IPS DF 6.9 (cell line): ENCODE results near the gene NOTCH1.

ENCODE experiments used
- DNase-seq: peaks from one replicate; pipeline ENCODE4 v3.0.0-alpha.2; 2013; ENCODE audit warnings: low read depth, low spot score
- H3K27ac ChIP-seq: one replicate; pipeline ENCODE4 v1.5.1; 2013; ENCODE audit warnings: low read length, control low read depth
- H3K27me3 ChIP-seq: 2 replicates; pipeline ENCODE4 v1.6.1; 2013; ENCODE audit warnings: mild to moderate bottlenecking, low read length; ENCODE audit not compliant: control insufficient read depth, insufficient read depth
- H3K36me3 ChIP-seq: 2 replicates; pipeline ENCODE4 v1.6.1; 2013; ENCODE audit warnings: low read length; ENCODE audit not compliant: control insufficient read depth, insufficient read depth
- H3K4me1 ChIP-seq: 2 replicates; pipeline ENCODE4 v1.6.1; 2013; ENCODE audit warnings: low read length; ENCODE audit not compliant: control insufficient read depth, insufficient read depth
- H3K4me3 ChIP-seq: 2 replicates; pipeline ENCODE4 v1.5.1; 2013; ENCODE audit warnings: mild to moderate bottlenecking, low read length
- H3K9me3 ChIP-seq: 2 replicates; pipeline ENCODE4 v1.6.1; 2013; ENCODE audit warnings: low read length, inconsistent platforms; ENCODE audit not compliant: control insufficient read depth, insufficient read depth
- WGBS: extraction: QIAGEN DNeasy Blood & Tissue Kit; methylation state at CpG from one replicate; pipeline ENCODE4 v1.1.7; 2013; ENCODE audit warnings: mixed read lengths, missing lambda C conversion rate; ENCODE audit not compliant: insufficient read length, insufficient coverage; 5-methylcytosine and 5-hydroxymethylcytosine counted together

Gene NOTCH1

DNA sequence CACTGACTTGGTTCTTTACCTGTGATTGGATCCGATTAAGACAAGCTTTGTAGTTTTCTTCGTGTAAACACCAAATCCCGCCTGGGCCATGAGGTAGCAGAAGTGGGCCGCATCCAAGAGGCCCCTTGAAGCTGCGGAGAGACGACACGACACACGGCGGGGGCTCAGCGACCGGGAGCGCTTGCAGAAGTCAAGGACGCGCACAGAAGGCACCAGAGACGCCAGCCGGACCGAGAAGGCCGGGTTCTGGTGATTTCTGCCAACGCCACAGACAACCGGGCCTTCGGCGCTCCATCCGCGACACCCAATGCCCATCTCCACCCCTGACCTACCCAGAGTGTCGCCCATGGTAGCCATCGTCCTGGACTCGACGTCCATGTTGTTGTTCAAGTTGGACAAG lies 86.4 kb downstream of the NOTCH1 start:
- no peak overlapping the region for H3K27ac ChIP-seq
- H3K9me3 ChIP-seq, result no peaks in the 10 kb centered on the region
- no peak overlapping the region for H3K4me3 ChIP-seq
- H3K27me3 ChIP-seq, result no peaks in the 10 kb centered on the region
- no peak for DNase-seq
- H3K4me1 ChIP-seq, result no peaks in the 10 kb centered on the region
- WGBS, result no CpG with 5 or more reads among the region's 28 CpGs
- peaks cover 68% of the 10 kb centered on the region for H3K36me3 ChIP-seq

DNA sequence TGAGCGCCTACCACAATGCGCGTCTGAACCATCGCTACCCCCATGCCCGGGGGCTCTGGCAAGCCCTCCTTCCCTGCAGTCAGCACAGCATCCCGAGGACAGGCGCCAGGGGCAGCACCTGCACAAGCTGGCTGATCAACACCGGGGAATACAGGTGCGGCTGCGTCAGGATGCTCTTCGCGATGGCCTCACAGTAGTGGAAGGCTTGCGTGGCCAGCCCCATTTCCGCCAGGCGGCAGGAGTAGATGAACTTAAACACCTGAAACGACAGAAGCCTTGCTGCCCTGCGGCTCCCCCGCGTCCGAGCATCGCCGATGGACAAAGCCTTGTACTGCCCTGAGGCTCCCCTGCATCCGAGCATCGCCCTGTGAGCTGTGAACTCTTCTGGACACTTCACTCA lies 88.5 kb downstream of the NOTCH1 start:
- H3K4me3 ChIP-seq, result no peak overlapping the region
- H3K9me3 ChIP-seq, result no peaks in the 10 kb centered on the region
- H3K27ac ChIP-seq, result no peak overlapping the region
- WGBS, result no CpG with 5 or more reads among the region's 24 CpGs
- H3K4me1 ChIP-seq, result no peaks in the 10 kb centered on the region
- H3K36me3 ChIP-seq, result peaks cover 61% of the 10 kb centered on the region
- no peak for DNase-seq
- no peaks in the 10 kb centered on the region for H3K27me3 ChIP-seq

DNA sequence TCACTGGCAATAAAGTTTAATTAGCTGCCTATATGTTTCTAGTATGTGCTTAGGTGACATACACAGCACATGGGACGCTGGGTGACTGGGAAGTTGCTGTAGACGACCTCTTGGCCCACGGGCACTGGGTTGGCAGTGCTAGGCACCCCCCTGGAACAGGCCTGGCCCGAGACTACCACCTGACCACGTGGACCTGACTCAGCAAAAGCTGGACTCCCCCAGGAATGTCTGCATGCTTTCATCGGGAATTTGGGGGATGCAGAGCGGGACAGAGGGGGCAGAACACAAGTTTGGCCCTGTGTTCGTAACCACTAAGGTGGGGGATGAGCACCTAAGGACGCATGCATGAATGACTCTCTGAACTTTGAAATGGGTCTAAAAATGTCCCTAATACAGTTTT lies 89.6 kb downstream of the NOTCH1 start:
- no peak for DNase-seq
- Histone ChIP-seq H3K4me1 (no peaks in the 10 kb centered on the region), H3K27ac (no peak overlapping the region), H3K4me3 (no peak overlapping the region), H3K27me3 (no peaks in the 10 kb centered on the region), H3K9me3 (no peaks in the 10 kb centered on the region), H3K36me3 (peaks cover 57% of the 10 kb centered on the region)
- WGBS, result no CpG with 5 or more reads among the region's 9 CpGs

DNA sequence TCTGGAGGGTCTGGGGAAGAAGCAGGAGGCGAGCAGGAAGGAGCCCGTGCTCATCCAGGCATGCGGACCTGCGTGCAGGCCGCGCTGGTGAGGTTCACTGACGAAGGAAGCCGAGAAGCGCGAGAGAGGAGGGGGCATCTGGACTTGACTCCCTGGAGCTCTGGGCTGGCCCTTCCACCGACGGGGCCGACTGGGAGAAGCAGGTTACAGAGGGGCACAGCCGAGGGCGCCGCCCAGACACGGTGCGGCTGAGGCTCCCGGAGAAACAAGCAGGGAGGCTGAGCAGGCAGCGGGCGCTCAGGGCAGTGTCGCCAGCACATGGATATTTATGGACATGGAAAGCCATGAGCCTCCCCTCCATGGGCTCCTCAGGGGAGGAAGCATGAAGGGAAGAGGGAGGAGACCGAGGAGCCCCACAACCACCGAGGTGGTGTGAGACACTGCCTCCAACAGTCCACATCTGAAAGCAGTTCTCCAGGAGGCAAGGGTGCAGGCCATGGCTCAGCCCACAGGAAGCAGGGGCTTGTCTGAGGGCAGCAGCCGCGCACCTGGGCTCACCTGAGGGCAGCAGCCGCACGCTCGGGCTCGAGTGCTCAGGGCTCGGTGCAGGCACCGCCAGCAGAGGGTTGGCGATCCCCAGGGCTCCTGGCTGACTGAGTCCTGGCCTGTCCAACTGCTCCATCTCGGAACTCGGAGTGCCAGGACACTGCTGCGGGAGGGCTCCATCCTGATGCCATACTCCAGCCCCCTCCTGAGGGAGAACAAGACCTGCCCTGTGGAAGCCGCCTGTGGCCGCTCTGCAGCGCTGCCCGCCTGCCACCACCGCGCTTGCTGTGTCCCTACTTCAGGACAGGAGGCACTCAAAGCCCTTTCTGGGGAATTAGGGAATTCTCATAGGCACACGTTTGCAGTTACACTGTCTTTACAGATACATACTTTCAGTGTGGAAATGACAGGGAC lies 90.5 kb downstream of the NOTCH1 start:
- peaks cover 61% of the 10 kb centered on the region for H3K36me3 ChIP-seq
- H3K4me1 ChIP-seq, result no peaks in the 10 kb centered on the region
- H3K27me3 ChIP-seq, result no peaks in the 10 kb centered on the region
- no peaks in the 10 kb centered on the region for H3K9me3 ChIP-seq
- H3K4me3 ChIP-seq, result no peak overlapping the region
- no CpG with 5 or more reads among the region's 43 CpGs for WGBS
- no peak for DNase-seq
- H3K27ac ChIP-seq, result no peak overlapping the region

DNA sequence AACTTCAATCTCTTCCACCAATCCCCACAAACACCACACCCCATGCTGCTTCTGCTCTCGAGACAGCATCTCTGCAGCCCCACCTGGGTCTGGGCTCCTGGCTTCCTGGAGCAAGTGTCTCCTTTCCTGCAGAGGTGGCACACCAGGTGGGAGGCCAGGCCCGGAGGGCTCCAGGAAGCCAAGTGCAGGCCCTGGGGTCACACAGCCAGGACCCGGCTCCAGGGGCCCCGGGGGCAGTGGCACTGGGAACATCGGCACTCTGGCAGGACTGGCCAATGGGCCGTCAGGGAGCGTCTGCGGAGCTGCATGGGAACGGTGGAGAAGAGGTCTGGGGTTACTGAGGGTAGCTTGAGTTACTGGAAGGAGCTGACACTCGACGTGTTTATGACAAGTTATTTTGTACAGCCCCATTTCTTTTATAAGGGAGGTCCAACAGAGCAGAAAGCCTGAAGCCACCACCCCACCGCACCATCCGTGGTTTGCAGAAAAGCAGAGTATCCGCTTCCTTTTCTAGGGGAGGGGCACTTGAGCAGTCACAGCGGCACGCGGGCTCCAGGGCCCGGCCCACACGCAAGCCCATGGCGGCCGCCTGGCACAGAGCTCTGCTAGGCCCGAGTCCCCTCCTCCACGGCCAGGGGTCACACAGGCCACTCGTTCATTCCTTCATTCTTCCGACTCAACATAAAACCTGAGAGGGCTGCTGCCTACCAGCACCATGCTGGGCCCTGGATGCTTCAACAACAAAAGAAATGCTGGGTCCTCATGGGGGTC lies 91.6 kb downstream of the NOTCH1 start:
- Histone ChIP-seq H3K4me1 (no peaks in the 10 kb centered on the region), H3K36me3 (peaks cover 55% of the 10 kb centered on the region), H3K4me3 (no peak overlapping the region), H3K27me3 (no peaks in the 10 kb centered on the region), H3K27ac (no peak overlapping the region), H3K9me3 (no peaks in the 10 kb centered on the region)
- no peak for DNase-seq
- WGBS, result no CpG with 5 or more reads among the region's 25 CpGs

DNA sequence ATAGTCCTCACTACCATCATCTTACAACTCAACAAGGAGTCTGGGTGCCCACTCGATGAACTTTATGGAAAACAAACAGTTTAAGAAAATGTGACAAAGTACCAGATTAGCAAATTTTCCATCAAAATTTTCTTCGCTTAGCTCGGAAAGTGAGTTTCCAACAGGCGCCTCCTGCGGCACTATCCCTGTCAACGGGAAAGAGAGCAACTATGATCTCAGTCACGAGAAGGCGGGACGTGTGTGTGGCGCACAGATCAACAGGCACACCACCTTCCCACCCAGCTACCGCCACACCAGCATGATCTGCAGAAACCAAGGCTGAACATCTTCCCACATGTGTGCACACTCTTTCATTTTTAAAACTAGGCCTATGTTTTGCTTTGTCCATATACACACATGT lies 92.5 kb downstream of the NOTCH1 start:
- H3K4me3 ChIP-seq, result no peak overlapping the region
- no peaks in the 10 kb centered on the region for H3K9me3 ChIP-seq
- no CpG with 5 or more reads among the region's 11 CpGs for WGBS
- H3K27me3 ChIP-seq, result no peaks in the 10 kb centered on the region
- peaks cover 50% of the 10 kb centered on the region for H3K36me3 ChIP-seq
- no peak for DNase-seq
- H3K4me1 ChIP-seq, result no peaks in the 10 kb centered on the region
- H3K27ac ChIP-seq, result no peak overlapping the region

DNA sequence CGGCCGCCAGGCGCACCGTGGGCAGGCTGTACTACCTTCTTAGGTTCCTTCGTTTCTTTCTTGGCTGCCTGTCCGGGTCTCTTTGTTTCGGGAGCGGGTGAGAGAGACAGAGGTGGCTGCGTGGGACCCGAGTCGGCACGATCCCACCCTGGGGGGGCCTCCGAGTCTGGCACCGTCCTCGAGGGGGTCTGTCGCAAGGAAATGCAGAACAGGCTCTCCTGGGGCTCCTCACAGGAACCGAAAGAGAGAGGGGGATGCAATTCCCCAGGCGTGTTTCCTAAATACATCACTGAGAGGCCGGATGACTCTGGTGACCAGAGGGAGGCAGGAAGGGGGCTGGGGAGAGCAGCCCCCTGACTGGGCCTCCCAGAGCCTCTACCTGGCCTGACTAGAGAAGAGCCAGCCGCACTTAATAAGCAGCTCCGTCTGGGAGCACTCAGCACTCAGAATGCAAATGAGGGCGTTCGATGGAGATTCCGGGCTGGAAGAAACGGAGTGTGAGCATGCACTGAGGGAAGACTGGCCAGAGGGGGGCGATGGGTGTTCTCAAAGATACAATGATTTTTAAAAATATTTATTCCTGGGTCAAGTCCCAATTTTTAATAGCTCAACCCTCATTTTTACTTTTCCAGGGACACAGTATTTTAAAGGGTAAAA lies 94.5 kb downstream of the NOTCH1 start:
- DNase-seq, result no peak
- Histone ChIP-seq H3K9me3 (no peaks in the 10 kb centered on the region), H3K4me3 (no peak overlapping the region), H3K27ac (no peak overlapping the region), H3K36me3 (peaks cover 52% of the 10 kb centered on the region), H3K27me3 (no peaks in the 10 kb centered on the region), H3K4me1 (no peaks in the 10 kb centered on the region)
- WGBS, result no CpG with 5 or more reads among the region's 26 CpGs

DNA sequence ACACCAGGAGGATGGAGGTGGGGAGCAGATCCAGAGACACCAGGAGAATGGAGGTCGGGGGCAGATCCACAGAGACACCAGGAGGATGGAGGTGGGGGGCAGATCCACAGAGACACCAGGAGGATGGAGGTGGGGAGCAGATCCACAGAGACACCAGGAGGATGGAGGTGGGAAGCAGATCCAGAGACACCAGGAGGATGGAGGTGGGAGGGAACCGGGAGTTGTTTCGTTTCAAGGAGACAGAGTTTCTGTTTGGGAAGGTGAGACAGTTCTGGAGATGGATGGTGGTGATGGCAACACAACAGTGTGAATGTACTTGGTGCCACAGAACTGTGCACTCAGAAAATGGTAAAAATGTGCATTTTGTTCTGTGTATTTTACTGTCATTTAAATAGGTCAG lies 97.2 kb downstream of the NOTCH1 start:
- Histone ChIP-seq H3K27ac (no peak overlapping the region), H3K36me3 (peaks cover 36% of the 10 kb centered on the region), H3K9me3 (no peaks in the 10 kb centered on the region), H3K4me1 (no peaks in the 10 kb centered on the region), H3K27me3 (no peaks in the 10 kb centered on the region), H3K4me3 (no peak overlapping the region)
- DNase-seq, result no peak
- no CpG with 5 or more reads among the region's 3 CpGs for WGBS

DNA sequence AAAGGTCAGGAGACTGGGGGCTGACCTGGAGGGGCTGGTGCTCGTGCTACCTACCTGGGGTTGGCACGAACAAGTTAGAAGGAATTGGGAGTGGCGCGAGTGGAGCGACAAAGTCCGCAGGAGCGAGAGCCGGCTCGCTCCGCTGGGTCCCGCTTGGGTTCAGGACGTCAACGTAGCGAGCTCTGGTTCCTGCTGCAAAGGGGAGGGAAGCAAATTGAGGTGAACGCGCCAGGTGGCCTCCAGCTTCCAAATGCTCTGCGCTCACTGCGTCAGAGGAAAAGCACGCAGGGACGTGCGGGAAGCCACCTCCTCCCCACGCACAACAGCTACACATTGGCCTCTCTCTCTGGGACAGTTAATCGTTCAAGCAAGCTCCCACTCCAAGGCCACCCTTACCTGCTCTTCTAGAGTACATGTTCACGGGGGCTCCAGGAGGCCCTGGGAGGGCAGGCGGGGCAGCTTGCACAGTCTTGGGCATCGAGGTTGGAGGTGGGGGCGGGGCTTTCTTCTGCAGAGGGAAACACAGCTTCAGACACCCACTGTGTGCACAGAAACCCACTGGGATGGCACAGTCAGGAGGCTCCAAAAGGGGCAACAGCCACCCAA lies 98.6 kb downstream of the NOTCH1 start:
- H3K4me1 ChIP-seq, result no peaks in the 10 kb centered on the region
- no peak overlapping the region for H3K27ac ChIP-seq
- no peaks in the 10 kb centered on the region for H3K9me3 ChIP-seq
- no peak overlapping the region for H3K4me3 ChIP-seq
- peaks cover 40% of the 10 kb centered on the region for H3K36me3 ChIP-seq
- WGBS, result no CpG with 5 or more reads among the region's 27 CpGs
- DNase-seq, result no peak
- no peaks in the 10 kb centered on the region for H3K27me3 ChIP-seq

DNA sequence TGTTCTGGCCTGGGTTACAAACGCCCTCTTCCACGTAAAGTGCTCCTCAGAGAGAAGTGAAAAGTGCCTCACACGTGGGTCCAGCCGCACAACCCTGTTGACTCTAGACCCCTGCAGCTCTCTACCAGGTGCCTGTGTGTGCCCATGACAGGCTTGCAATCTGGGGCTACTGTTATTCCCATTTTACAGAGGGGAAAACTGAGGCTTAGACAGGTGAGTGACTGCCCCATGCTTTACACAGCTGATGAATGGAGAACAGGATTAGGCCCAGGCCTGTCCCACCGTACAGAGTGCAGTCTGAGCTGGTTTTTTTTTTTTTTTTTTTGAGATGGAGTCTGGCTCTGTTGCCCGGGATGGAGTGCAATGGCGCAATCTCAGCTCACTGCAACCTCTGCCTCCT lies 100.0 kb downstream of the NOTCH1 start:
- no peaks in the 10 kb centered on the region for H3K9me3 ChIP-seq
- H3K36me3 ChIP-seq, result peaks cover 44% of the 10 kb centered on the region
- no peaks in the 10 kb centered on the region for H3K27me3 ChIP-seq
- no peaks in the 10 kb centered on the region for H3K4me1 ChIP-seq
- no peak overlapping the region for H3K4me3 ChIP-seq
- no peak overlapping the region for H3K27ac ChIP-seq
- DNase-seq, result no peak
- no CpG with 5 or more reads among the region's 7 CpGs for WGBS
